ACC112 (cell line): ENCODE measurements around the gene PEX11G.

ENCODE experiments used
- H2AFZ ChIP-seq: fragments of 200-600 bp; sonication (generic); one replicate; pipeline ENCODE4 v1.6.0; 2017; ENCODE audit warnings: antibody characterized with exemption, low read length; ENCODE audit not compliant: unreplicated experiment
- H3K27ac ChIP-seq: fragments of 200-600 bp; sonication (generic); 2 replicates; pipeline ENCODE4 v1.5.1; 2014; ENCODE audit warnings: low read depth, mild to moderate bottlenecking, antibody characterized with exemption, low read length, moderate library complexity
- H3K27me3 ChIP-seq: fragments of 200-600 bp; sonication (generic); 2 replicates; pipeline ENCODE4 v1.6.1; 2014; ENCODE audit warnings: mild to moderate bottlenecking, antibody characterized with exemption, low read length, moderate library complexity, mixed read lengths; ENCODE audit not compliant: insufficient read depth
- H3K36me3 ChIP-seq: fragments of 200-600 bp; sonication (generic); 2 replicates; pipeline ENCODE4 v1.6.1; 2016; ENCODE audit warnings: mild to moderate bottlenecking, antibody characterized with exemption, low read length, moderate library complexity, mixed read lengths; ENCODE audit not compliant: insufficient read depth
- H3K4me1 ChIP-seq: fragments of 200-600 bp; sonication (generic); one replicate; pipeline ENCODE4 v1.6.1; 2016; ENCODE audit warnings: low read length, mixed read lengths; ENCODE audit not compliant: insufficient read depth, unreplicated experiment, control insufficient read depth
- H3K4me3 ChIP-seq: fragments of 200-600 bp; sonication (generic); 2 replicates; pipeline ENCODE4 v1.5.1; 2014; ENCODE audit warnings: mild to moderate bottlenecking, low read depth, low read length
- H3K79me2 ChIP-seq: fragments of 200-600 bp; sonication (generic); one replicate; pipeline ENCODE4 v1.6.0; 2016; ENCODE audit warnings: low read length; ENCODE audit not compliant: control insufficient read depth, unreplicated experiment, insufficient read depth

The PEX11G gene

GRCh38 chr19:7519361-7520130, 30.7 kb upstream of the PEX11G start:
- H3K27me3 ChIP-seq = no peaks in the 10 kb centered on the region
- H3K4me1 ChIP-seq = peaks cover 5% of the 10 kb centered on the region
- no peak overlapping the region for H3K27ac ChIP-seq
- no peaks in the 10 kb centered on the region for H3K36me3 ChIP-seq
- no peak overlapping the region for H3K4me3 ChIP-seq
- peaks cover 11% of the 10 kb centered on the region for H3K79me2 ChIP-seq
- H2AFZ ChIP-seq = no peak overlapping the region

- no peak overlapping the region for H2AFZ ChIP-seq
- no peaks in the 10 kb centered on the region for H3K36me3 ChIP-seq
- H3K4me1 ChIP-seq = peaks cover 5% of the 10 kb centered on the region
- no peak overlapping the region for H3K27ac ChIP-seq
- H3K79me2 ChIP-seq = no peaks in the 10 kb centered on the region
- H3K4me3 ChIP-seq = peak overlapping the region; percentile 87
- H3K27me3 ChIP-seq = no peaks in the 10 kb centered on the region
Observed at GRCh38 chr19:7516878-7517277, 28.0 kb upstream of the PEX11G start.

- Histone ChIP-seq H3K27ac (no peak overlapping the region), H3K36me3 (no peaks in the 10 kb centered on the region), H3K79me2 (no peaks in the 10 kb centered on the region), H3K4me1 (peaks cover 5% of the 10 kb centered on the region), H2AFZ (no peak overlapping the region), H3K27me3 (no peaks in the 10 kb centered on the region), H3K4me3 (peak overlapping the region; percentile 87)
Observed at GRCh38 chr19:7516333-7516732, 27.5 kb upstream of the PEX11G start.

DNA sequence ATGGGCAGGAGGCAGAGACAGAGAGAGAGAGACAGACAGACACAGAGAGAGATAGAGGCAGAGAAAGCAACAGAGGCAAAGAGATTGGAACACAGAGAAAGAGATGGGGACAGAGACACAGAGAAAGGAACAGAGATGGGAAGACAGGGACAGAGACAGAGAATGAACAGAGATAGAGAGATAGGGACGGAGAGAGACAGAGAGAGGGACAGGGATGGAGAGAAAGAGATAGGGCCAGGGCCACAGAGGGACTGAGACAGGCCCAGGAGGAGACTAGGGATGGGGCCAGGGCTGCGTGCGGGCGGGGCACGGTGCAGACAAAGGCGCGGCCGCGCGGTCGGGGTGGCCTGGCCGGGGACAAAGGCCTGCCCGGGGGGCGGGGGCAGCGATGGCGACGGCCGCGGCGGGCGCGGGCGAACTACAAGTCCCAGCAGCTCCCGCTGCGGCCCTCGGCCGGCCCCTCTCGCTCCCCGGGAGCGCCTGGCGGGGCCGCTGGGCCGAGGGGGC, 26.9 kb upstream of the PEX11G start, which contains the start of gene ZNF358:
Gene ZNF358, plus strand, starts transcription at position 459 of the 507 bp plus-strand sequence. CDS start 3,140 bp downstream, outside the sequence.
- H2AFZ ChIP-seq = peak within 1 kb of the TSS; percentile 72
- no peaks in the 10 kb centered on the region for H3K79me2 ChIP-seq
- no peak within 1 kb of the TSS for H3K27ac ChIP-seq
- H3K36me3 ChIP-seq = no peaks in the 10 kb centered on the region
- no peaks in the 10 kb centered on the region for H3K27me3 ChIP-seq
- peak within 1 kb of the TSS; percentile 87 for H3K4me3 ChIP-seq
- H3K4me1 ChIP-seq = peaks cover 5% of the 10 kb centered on the region

DNA sequence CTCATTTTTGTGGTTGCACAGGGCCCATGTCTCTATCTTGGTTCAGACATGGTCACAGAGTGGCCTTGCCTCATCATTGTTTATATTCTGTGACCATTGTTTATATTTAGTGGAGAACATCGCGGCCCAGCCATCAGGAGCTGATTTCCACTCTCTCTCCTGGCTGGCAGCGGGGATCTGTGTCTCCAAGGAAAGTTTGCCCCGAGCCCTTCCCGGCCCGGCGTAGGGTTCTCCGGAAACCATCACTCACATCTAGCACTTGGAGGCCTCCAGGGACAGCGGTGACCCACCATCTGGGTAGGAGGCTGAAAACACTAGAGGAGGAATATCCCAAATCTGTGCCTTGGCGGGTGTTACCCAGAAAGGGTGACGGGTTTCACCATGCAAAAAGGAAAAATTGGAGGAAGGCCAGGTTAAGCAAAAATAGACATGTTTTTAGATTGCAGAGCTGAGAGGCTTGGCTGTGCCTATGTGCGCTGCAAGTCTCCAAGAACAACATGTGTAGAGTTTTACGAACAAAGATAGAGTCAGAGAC, 26.3 kb upstream of the PEX11G start:
- Histone ChIP-seq H3K27me3 (0 out of 2 replicates have a peak, but pooled peaks cover 1% of the 10 kb centered on the region), H2AFZ (peak overlapping the region; percentile 72), H3K36me3 (no peaks in the 10 kb centered on the region), H3K27ac (no peak overlapping the region), H3K4me3 (peak overlapping the region; percentile 71), H3K4me1 (peaks cover 5% of the 10 kb centered on the region), H3K79me2 (no peaks in the 10 kb centered on the region)

GRCh38 chr19:7513809-7514642, 25.2 kb upstream of the PEX11G start:
- H3K4me1 ChIP-seq = peaks cover 5% of the 10 kb centered on the region
- no peak overlapping the region for H3K27ac ChIP-seq
- H3K36me3 ChIP-seq = no peaks in the 10 kb centered on the region
- peaks cover 7% of the 10 kb centered on the region; the same call in 1 of the 2 replicates for H3K27me3 ChIP-seq
- no peak overlapping the region for H3K4me3 ChIP-seq
- no peak overlapping the region for H2AFZ ChIP-seq
- no peaks in the 10 kb centered on the region for H3K79me2 ChIP-seq

DNA sequence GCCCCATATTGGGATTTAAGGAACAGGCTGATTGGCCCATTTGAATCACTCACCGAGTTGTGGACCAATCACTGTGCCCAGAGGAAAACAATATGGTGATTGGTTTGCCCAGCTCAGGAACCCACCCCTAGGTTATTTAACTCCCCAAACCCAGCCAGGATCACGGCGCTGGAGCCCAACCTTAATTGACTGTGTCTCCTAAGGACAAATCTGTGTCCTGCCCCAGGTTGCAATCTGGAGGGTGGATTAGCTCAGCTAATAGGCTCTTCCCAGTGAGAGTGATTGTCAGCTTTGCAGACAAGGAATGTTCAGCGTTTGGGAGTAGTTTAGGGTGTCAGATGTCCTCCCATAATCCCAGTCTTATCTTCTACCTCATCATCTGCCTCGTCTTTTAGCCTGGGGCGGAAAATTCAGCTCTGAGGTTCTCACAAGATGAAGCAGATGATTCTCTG, 23.6 kb upstream of the PEX11G start:
- H2AFZ ChIP-seq = no peak overlapping the region
- peaks cover 7% of the 10 kb centered on the region; the same call in 1 of the 2 replicates for H3K27me3 ChIP-seq

DNA sequence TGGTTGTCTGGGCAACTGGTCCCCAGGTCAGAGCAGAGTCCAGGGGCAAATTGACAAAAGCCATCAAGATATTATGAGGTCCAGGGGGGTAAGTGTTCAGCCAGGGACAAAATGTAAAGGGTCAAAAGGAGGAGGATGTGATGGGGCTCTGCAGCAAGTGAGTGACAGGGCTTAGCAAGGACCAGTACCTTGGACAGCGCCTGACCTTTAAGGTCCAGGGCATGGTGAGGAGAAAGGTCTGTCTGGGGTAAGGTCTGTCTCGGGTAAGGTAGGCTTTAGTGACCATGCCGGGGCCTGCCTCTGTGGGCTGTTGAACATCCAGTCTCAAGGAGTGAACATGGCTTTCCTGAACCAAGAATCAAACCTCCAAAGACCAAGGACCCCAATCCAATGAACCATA, 20.8 kb upstream of the PEX11G start:
- H3K4me3 ChIP-seq = no peak overlapping the region
- H3K79me2 ChIP-seq = no peaks in the 10 kb centered on the region
- peaks cover 7% of the 10 kb centered on the region; the same call in 1 of the 2 replicates for H3K27me3 ChIP-seq
- H2AFZ ChIP-seq = no peak overlapping the region
- no peak overlapping the region for H3K27ac ChIP-seq
- no peaks in the 10 kb centered on the region for H3K36me3 ChIP-seq
- peaks cover 3% of the 10 kb centered on the region for H3K4me1 ChIP-seq

More for the DNA sequence above, 23.6 kb upstream of the PEX11G start:
- Histone ChIP-seq H3K79me2 (no peaks in the 10 kb centered on the region), H3K27ac (no peak overlapping the region), H3K4me3 (no peak overlapping the region), H3K36me3 (no peaks in the 10 kb centered on the region), H3K4me1 (peaks cover 7% of the 10 kb centered on the region)

GRCh38 chr19:7507884-7508283, 19.0 kb upstream of the PEX11G start:
- H3K4me1 ChIP-seq = peaks cover 3% of the 10 kb centered on the region
- H3K27me3 ChIP-seq = peaks cover 7% of the 10 kb centered on the region; the same call in 1 of the 2 replicates
- H3K36me3 ChIP-seq = no peaks in the 10 kb centered on the region
- H2AFZ ChIP-seq = no peak overlapping the region
- H3K27ac ChIP-seq = no peak overlapping the region
- H3K4me3 ChIP-seq = no peak overlapping the region
- H3K79me2 ChIP-seq = no peaks in the 10 kb centered on the region
